IMR-90 (cell line): ENCODE data around the gene KXD1. TPM values are rescaled to one million over a fixed set of nuclear protein-coding genes. Genes with fewer than 3 reads are reported as not detected.

ENCODE experiments used
- ATAC-seq: fragments of 200-7000 bp; cut with Tn5 transposase; 2 replicates; pipeline ENCODE4 v1.9.1; 2020; ENCODE audit warnings: low read depth, mild to moderate bottlenecking, moderate library complexity
- BruUV-seq: library from RNA; stranded (reverse); fragments of 400-500 nt; replicated peaks from 2 replicates; lab custom pipeline; 2021; lab: Mats Ljungman, UMichigan
- CTCF ChIA-PET: fragments of 300-600 bp; formaldehyde crosslinking; extraction: SDS; loops from one replicate; lab custom pipeline; 2021; ENCODE audit warnings: antibody characterized with exemption; lab: Yijun Ruan, JAX
- POLR2A ChIA-PET: fragments of 300-600 bp; sonication (Branson Sonifier 250); formaldehyde crosslinking; loops from one replicate; lab custom pipeline; 2022; ENCODE audit warnings: antibody characterized with exemption; ENCODE audit not compliant: unreplicated experiment; lab: Charles Lee
- DNase-seq: peaks from one replicate; pipeline ENCODE4 v3.0.0; 2013
- H2AFZ ChIP-seq: replicated peaks from 2 replicates; pipeline ENCODE3; 2013; ENCODE audit warnings: low read length, mild to moderate bottlenecking; ENCODE audit not compliant: poor library complexity
- H2AK5ac ChIP-seq: 2 replicates; pipeline ENCODE4 v1.6.1; 2013; ENCODE audit warnings: low read depth, low read length, inconsistent platforms
- H2AK9ac ChIP-seq: replicated peaks from 2 replicates; pipeline ENCODE3; 2013; ENCODE audit warnings: mild to moderate bottlenecking, low read depth, low read length, moderate library complexity; ENCODE audit not compliant: poor library complexity
- H2BK120ac ChIP-seq: 2 replicates; pipeline ENCODE4 v1.6.1; 2013; ENCODE audit warnings: low read depth, low read length, inconsistent platforms
- H2BK15ac ChIP-seq: 3 replicates; pipeline ENCODE4 v1.6.1; 2013; ENCODE audit warnings: low read depth, low read length, inconsistent platforms
- H2BK20ac ChIP-seq: 2 replicates; pipeline ENCODE4 v1.6.1; 2013; ENCODE audit warnings: low read depth, mild to moderate bottlenecking, inconsistent platforms, low read length, moderate library complexity
- H2BK5ac ChIP-seq: 2 replicates; pipeline ENCODE4 v1.6.1; 2013; ENCODE audit warnings: mild to moderate bottlenecking, low read depth, low read length, inconsistent platforms; ENCODE audit not compliant: poor library complexity, severe bottlenecking
- H3K14ac ChIP-seq: replicated peaks from 2 replicates; pipeline ENCODE4 v1.6.1; 2013; ENCODE audit warnings: low read depth, low read length, inconsistent platforms
- H3K18ac ChIP-seq: 2 replicates; pipeline ENCODE4 v1.6.1; 2013; ENCODE audit warnings: low read depth, low read length, control low read depth
- H3K23ac ChIP-seq: 2 replicates; pipeline ENCODE4 v1.6.1; 2013; ENCODE audit warnings: low read depth, low read length, inconsistent platforms
- H3K27ac ChIP-seq: 2 replicates; pipeline ENCODE4 v1.5.1; 2013; ENCODE audit warnings: mild to moderate bottlenecking, control low read depth, low read length; ENCODE audit not compliant: insufficient read depth
- H3K27me3 ChIP-seq: 2 replicates; pipeline ENCODE4 v1.6.1; 2013; ENCODE audit warnings: low read length; ENCODE audit not compliant: control insufficient read depth, insufficient read depth
- H3K36me3 ChIP-seq: 2 replicates; pipeline ENCODE4 v1.6.1; 2013; ENCODE audit warnings: low read length, mixed read lengths; ENCODE audit not compliant: control insufficient read depth, insufficient read depth
- H3K4ac ChIP-seq: 2 replicates; pipeline ENCODE4 v1.6.1; 2013; ENCODE audit warnings: low read depth, low read length, inconsistent platforms
- H3K4me1 ChIP-seq: 2 replicates; pipeline ENCODE4 v1.6.1; 2013; ENCODE audit warnings: low read length, mixed read lengths; ENCODE audit not compliant: control insufficient read depth, insufficient read depth
- H3K4me2 ChIP-seq: 2 replicates; pipeline ENCODE4 v1.6.1; 2013; ENCODE audit warnings: low read depth, mild to moderate bottlenecking, control low read depth, low read length, moderate library complexity
- H3K4me3 ChIP-seq: 2 replicates; pipeline ENCODE4 v1.5.1; 2013; ENCODE audit warnings: low read depth, mild to moderate bottlenecking, control low read depth, low read length, moderate library complexity; ENCODE audit not compliant: insufficient read depth
- H3K56ac ChIP-seq: 2 replicates; pipeline ENCODE4 v1.6.1; 2013; ENCODE audit warnings: low read length, inconsistent platforms; ENCODE audit not compliant: insufficient read depth; ENCODE audit errors: extremely low read depth
- H3K79me1 ChIP-seq, 2 experiments: 2 replicates each; pipeline ENCODE4 v1.6.1; 2013; ENCODE audit warnings: low read length in 2 of 2, inconsistent platforms in 1 of 2, low read depth in 1 of 2
- H3K9ac ChIP-seq: 2 replicates; pipeline ENCODE4 v1.6.1; 2013; ENCODE audit warnings: low read depth, low read length, control low read depth
- H3K9me1 ChIP-seq: 2 replicates; pipeline ENCODE4 v1.6.1; 2013; ENCODE audit warnings: low read length, inconsistent platforms; ENCODE audit not compliant: insufficient read depth
- H3K9me3 ChIP-seq: 2 replicates; pipeline ENCODE4 v1.6.1; 2013; ENCODE audit warnings: low read length; ENCODE audit not compliant: control insufficient read depth, insufficient read depth
- H4K20me1 ChIP-seq: 2 replicates; pipeline ENCODE4 v1.6.1; 2013; ENCODE audit warnings: low read length, inconsistent platforms; ENCODE audit not compliant: insufficient read depth
- H4K5ac ChIP-seq: 2 replicates; pipeline ENCODE4 v1.6.1; 2013; ENCODE audit warnings: mild to moderate bottlenecking, low read depth, low read length, control low read depth
- H4K8ac ChIP-seq, 2 experiments: 2 replicates each; pipeline ENCODE4 v1.6.1; 2013; ENCODE audit warnings: low read depth in 2 of 2, low read length in 2 of 2, control low read depth in 1 of 2, inconsistent platforms in 1 of 2
- H4K91ac ChIP-seq: 2 replicates; pipeline ENCODE4 v1.6.1; 2013; ENCODE audit warnings: low read depth, low read length, inconsistent platforms; ENCODE audit not compliant: insufficient read depth
- NFE2L2 ChIP-seq: fragments of 150-350 bp; IDR thresholded peaks from 2 replicates; pipeline ENCODE4 v1.6.1; 2016; ENCODE audit warnings: low read depth, mild to moderate bottlenecking, low read length
- POLR2A ChIP-seq: IDR thresholded peaks from 2 replicates; pipeline ENCODE4 v1.6.1; 2012; ENCODE audit warnings: mild to moderate bottlenecking, low read depth, low read length
- RCOR1 ChIP-seq: IDR thresholded peaks from 2 replicates; pipeline ENCODE4 v1.6.1; 2012; ENCODE audit warnings: mild to moderate bottlenecking, low read length, improper control_type of control experiment; ENCODE audit not compliant: insufficient replicate concordance
- WGBS, 2 experiments: methylation state at CpG; one replicate each; pipeline versions ENCODE4 v1.1.5 to v1.1.7; 2013; ENCODE audit warnings: missing lambda C conversion rate in 2 of 2; ENCODE audit not compliant: insufficient read length in 1 of 2; ENCODE audit errors: extremely low coverage in 2 of 2; 5-methylcytosine and 5-hydroxymethylcytosine counted together
- dilution Hi-C: fragments of 300-500 bp; cut with HindIII; formaldehyde crosslinking; loops from one replicate; pipeline ENCODE4 v1.14.3; 2018; ENCODE audit warnings: low sequenced_read_pairs; ENCODE audit not compliant: unreplicated experiment
- in situ Hi-C: fragments of 300-500 bp; cut with MboI; formaldehyde crosslinking; loops from 3 replicates; pipeline ENCODE4 v1.14.3; 2019; ENCODE audit warnings: low sequenced_read_pairs, inconsistent platforms, mixed read lengths
- intact Hi-C: fragments of 100-400 bp; cut with micrococcal nuclease; formaldehyde crosslinking; loops from 2 replicates; pipeline ENCODE4 v1.10.0; 2022
- polyA plus RNA-seq, 3 experiments: library from polyadenylated mRNA; depleted of rRNA; stranded (reverse); fragments of >200 nt; gene quantifications; 2 replicates each; pipeline ENCODE4 v1.2.3, GENCODE V29; 2012; ENCODE audit warnings: low replicate concordance in 1 of 3
- total RNA-seq: library from RNA; depleted of rRNA; stranded (reverse); fragments of >200 nt; gene quantifications from 2 replicates; pipeline ENCODE4 v1.2.3, GENCODE V29; 2012

The KXD1 gene
- total and polyA plus RNA-seq, 2 of the 4 experiments (the other 2 are of a cell fraction): 66.7 to 196 TPM

DNA sequence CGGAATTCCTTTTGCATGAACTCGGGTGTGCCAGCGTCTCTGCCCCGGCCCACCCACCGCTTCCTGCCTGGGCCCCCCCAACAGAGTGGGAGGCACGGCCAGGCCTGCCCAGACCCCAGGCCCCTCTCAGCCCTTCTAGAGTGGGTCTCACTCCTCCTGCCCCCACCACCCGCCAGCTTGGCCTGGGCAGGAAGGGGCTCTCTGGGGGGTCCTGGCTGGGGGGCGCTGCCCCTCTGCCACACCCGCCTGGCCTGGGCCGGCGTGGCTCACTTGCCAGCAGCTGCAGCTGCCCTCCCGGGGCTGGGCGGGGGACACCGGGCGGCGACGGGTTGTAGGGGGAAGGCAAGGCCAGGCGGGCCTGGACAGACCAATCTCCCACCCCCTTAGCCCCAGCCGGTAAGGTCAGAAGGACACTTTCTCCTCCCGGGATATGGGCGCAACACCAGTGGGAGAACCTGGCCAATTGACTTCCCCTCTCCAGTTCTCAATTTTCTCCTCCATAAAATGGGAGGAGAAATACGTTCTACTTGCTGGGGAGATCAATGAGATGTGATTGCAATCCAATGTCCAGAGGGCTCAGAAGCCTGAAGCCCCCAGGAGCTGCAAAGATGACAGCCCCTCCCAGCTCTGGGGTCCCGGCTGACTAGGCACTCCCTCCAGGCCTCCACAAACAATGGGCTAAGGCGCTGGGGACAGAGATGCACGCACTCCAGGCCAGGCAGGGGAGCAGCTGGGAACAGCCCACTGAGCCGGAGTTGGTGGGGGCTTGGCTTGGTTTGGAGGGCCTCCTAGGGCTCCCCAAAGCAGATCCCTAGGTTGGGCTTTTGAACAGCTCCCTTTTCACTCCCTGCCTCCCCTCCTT lies 46.5 kb downstream of the KXD1 start:
- Histone ChIP-seq H3K9me1 (no peaks in the 10 kb centered on the region), H3K4me3 (no peak overlapping the region), H3K9ac (no peak overlapping the region), H2AFZ (no peak overlapping the region), H3K27me3 (peaks cover 57% of the 10 kb centered on the region), H4K20me1 (peaks cover 8% of the 10 kb centered on the region), H4K5ac (no peak overlapping the region), H4K91ac (no peak overlapping the region), H3K23ac (no peak overlapping the region), H3K4me2 (no peak overlapping the region), H2BK20ac (no peak overlapping the region), H3K4ac (no peak overlapping the region), H2BK5ac (no peak overlapping the region), H3K14ac (no peak overlapping the region), H2AK5ac (no peak overlapping the region), H3K9me3 (no peaks in the 10 kb centered on the region), H3K36me3 (no peaks in the 10 kb centered on the region), H4K8ac (no peak overlapping the region), H3K27ac (no peak overlapping the region), H2AK9ac (peak overlapping the region; percentile 42), H3K56ac (no peak overlapping the region), H3K18ac (no peak overlapping the region), H2BK15ac (no peak overlapping the region), H2BK120ac (no peak overlapping the region), H3K79me1 (no peaks in the 10 kb centered on the region), H3K4me1 (peaks cover 5% of the 10 kb centered on the region; the same call in 1 of the 2 replicates)
- TF ChIP-seq NFE2L2 (no peak), POLR2A (no peak), RCOR1 (no peak)
- ATAC-seq: no peak
- in situ Hi-C loops: no loop called here
- CTCF ChIA-PET: interaction anchor here (0.5 to 0.6 kb wide), 2 partner anchors 30 to 84 kb away, joined by 3 read pairs; no protein-coding TSS in a partner anchor
- POLR2A ChIA-PET: no interaction called here
- WGBS, 2 experiments: no CpG with 5 or more reads among the region's 26 CpGs
- dilution Hi-C loops: no loop called here
- DNase-seq: no peak
- intact Hi-C loops: no loop called here
- BruUV-seq: no TSS peak
